Heart right ventricle (tissue), 16 donors: ENCODE measurements around the gene IYD. TPM values are rescaled to one million over a fixed set of nuclear protein-coding genes. Genes with fewer than 3 reads are reported as not detected.

Experiments used
- ATAC-seq, 8 donors: fragments of 200-7000 bp; cut with Tn5 transposase; one replicate each; pipeline ENCODE4 v1.9.1; 2020; ENCODE audit warnings: mild to moderate bottlenecking in 8 of 8, moderate library complexity in 8 of 8, moderate number of reproducible peaks in 1 of 8
- DNase-seq, 2 donors: peaks; one replicate each; pipeline ENCODE4 v3.0.0-alpha.2; 2020
- H3K27ac ChIP-seq, 10 donors: fragments of 200-600 bp; sonication (generic) in 2 of 10; one replicate each; pipeline versions ENCODE4 v1.5.0 to v1.8.0; 2020 to 2022; ENCODE audit warnings: mild to moderate bottlenecking in 3 of 10
- H3K27me3 ChIP-seq, 7 donors: fragments of 200-600 bp; one replicate each; pipeline ENCODE4 v1.8.0; 2021 to 2022; ENCODE audit warnings: mild to moderate bottlenecking in 2 of 7
- H3K36me3 ChIP-seq, 9 donors: fragments of 200-600 bp; sonication (generic) in 1 of 9; one replicate each; pipeline versions ENCODE4 v1.5.0 to v1.8.0; 2020 to 2022; ENCODE audit warnings: mild to moderate bottlenecking in 2 of 9
- H3K4me1 ChIP-seq, 9 donors: fragments of 200-600 bp; sonication (generic) in 1 of 9; one replicate each; pipeline versions ENCODE4 v1.5.0 to v1.8.0; 2020 to 2022; ENCODE audit warnings: mild to moderate bottlenecking in 4 of 9
- H3K4me3 ChIP-seq, 10 donors: fragments of 200-600 bp; sonication (generic) in 2 of 10; one replicate each; pipeline versions ENCODE4 v1.5.0 to v1.8.0; 2020 to 2022; ENCODE audit warnings: mild to moderate bottlenecking in 7 of 10, moderate library complexity in 2 of 10
- H3K9me3 ChIP-seq, 11 donors: fragments of 200-600 bp in 10 of 11; sonication (generic) in 2 of 11; one replicate each; pipeline versions ENCODE4 v1.5.0 to v1.8.0; 2013 to 2022; ENCODE audit warnings: mild to moderate bottlenecking in 2 of 11, control low read depth in 1 of 11, moderate library complexity in 1 of 11
- CTCF ChIP-seq, 9 donors: fragments of 200-600 bp; sonication (generic) in 2 of 9; IDR thresholded peaks; one replicate each; pipeline versions ENCODE4 v1.5.0 to v1.8.0; 2021 to 2022; ENCODE audit warnings: antibody characterized with exemption in 9 of 9, mild to moderate bottlenecking in 5 of 9, moderate library complexity in 1 of 9
- WGBS, 2 donors: extraction: QIAGEN DNeasy Blood & Tissue Kit; methylation state at CpG; one replicate each; pipeline ENCODE4 v1.1.7; 2013; ENCODE audit warnings: inconsistent platforms in 1 of 2; 5-methylcytosine and 5-hydroxymethylcytosine counted together
- intact Hi-C, 10 donors: fragments of 100-400 bp; cut with DNase I; formaldehyde crosslinking; loops; one replicate each; pipeline versions ENCODE4 v1.11.1 to v1.14.2; 2022
- polyA plus RNA-seq, 2 donors: library from polyadenylated mRNA; stranded (reverse); fragments of 200-250 nt; gene quantifications; one replicate each; pipeline ENCODE4 v1.2.3, GENCODE V29; 2013
- total RNA-seq, 10 donors: library from RNA; stranded (reverse); fragmentation: NEBNext Ultra II Directional in 3 of 10; extraction: Animal tissue kit (Norgen Biotek cat#: 25700) in 3 of 10; gene quantifications; one replicate each; pipeline versions ENCODE4 v1.2.1 to v1.2.4, GENCODE V29; 2021 to 2023
- donor health status: Arrhythmogenic right ventricular cardiomyopathy.
- donor health status: ischemic (EF 13 %, LVEDD 7.1; RV severe dilation, severe dysfunction).
- donor health status: healthy with polysubstance abuse.
- donor health status: DM: no; HTN: yes; CAD: no.
- donor health status: DM: no; HTN: no; CAD: no.
- donor health status: ischemic (EF 25% LVEDD 6.9; RV normal size, moderate dysfunction).
- donor health status: ischemic (EF 25% LVEDD 5.7; RV mildly dilated, moderate dysfunction).
- donor health status: healthy.
- donor health status: DM: yes; HTN: yes; CAD: no.
- donor health status: Ischemic cardiomyopathy.
- donor health status: ischemic (EF 35%, LVEDD 5.7; RV mildly dilated, moderate dysfunction).
- donor health status: nonischemic (EF 11% LVEDD 7.7; RV severe dilation, severe dysfunction).
- donor health status: DM: yes; HTN: yes; CAD: no.
- donor health status: PGD.
- donor health status: ischemic (EF 29% LVEDD 5.4; RV normal size, mild dysfunction).
- donor health status: nonischemic (EF 23%, LVEDD 6.1; RV moderate dilation, normal function).

Gene IYD
- total and polyA plus RNA-seq, 12 donors: not detected

DNA sequence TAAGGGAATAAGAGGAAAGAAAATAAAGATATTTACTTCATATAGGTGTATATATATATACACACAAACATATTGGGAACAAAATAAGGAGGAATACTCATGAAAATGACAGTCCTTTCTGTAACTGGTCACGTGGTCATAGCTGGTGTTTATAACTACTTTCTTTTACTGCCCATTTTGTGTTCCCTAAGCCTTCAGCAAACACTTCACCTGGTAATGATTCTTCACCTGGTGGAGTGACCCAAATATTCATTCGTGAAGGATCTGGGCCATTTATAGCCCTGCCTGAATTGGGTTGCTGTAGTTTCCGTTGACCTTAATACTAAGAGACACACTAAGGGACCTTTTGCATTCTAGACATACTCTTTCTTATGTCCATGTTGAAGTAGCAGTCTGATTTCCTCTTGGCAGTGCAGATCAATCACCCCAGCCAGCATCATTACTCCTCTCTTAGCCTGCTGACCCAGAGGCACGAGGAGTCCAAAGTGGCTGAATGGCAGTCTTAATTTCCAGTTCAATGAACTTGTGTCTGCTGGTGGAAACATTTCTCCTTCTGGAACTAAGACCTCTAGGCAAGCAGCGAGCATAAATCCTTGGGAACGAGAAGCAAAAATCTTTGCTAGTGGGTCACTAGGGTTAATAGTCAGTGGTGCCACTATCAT, 39.9 kb upstream of the IYD start:
- no peaks in the 10 kb centered on the region for H3K27me3 ChIP-seq
- 89 to 92% methylated on average over 6 of the region's 6 CpGs for WGBS, 2 donors
- no peak overlapping the region for H3K4me3 ChIP-seq
- ATAC-seq (no peak), DNase-seq (no peak)
- intact Hi-C loops: loop anchor here in 1 of 10 donors (10.0 kb wide), 1 partner anchor 184 kb away; the partner anchor contains the start of gene PPP1R14C
- H3K9me3 ChIP-seq: no peaks in the 10 kb centered on the region
- H3K36me3 ChIP-seq: no peaks in the 10 kb centered on the region
- H3K27ac ChIP-seq: no peak overlapping the region
- H3K4me1 ChIP-seq: peaks cover 0 to 24% (median 7%) of the 10 kb centered on the region in 9 donors
- no peak for TF ChIP-seq CTCF (IDR thresholded peaks at IDR 0.05)

- Histone ChIP-seq H3K36me3 (no peaks in the 10 kb centered on the region), H3K27ac (no peak overlapping the region), H3K4me1 (peaks cover 0 to 11% (median 0%) of the 10 kb centered on the region in 9 donors), H3K27me3 (no peaks in the 10 kb centered on the region), H3K9me3 (no peaks in the 10 kb centered on the region), H3K4me3 (no peak overlapping the region)
- no peak for DNase-seq
- ATAC-seq: no peak
- intact Hi-C loops: loop anchor here in 4 of 10 donors (5.0 to 10.0 kb wide), 4 partner anchors 63 to 397 kb away; partner anchors contain the start of gene PPP1R14C (in 1 of the 4)
- no peak for TF ChIP-seq CTCF (IDR thresholded peaks at IDR 0.05)
Observed at GRCh38 chr6:150331344-150331743, 37.5 kb upstream of the IYD start.

GRCh38 chr6:150332939-150333584, 35.8 kb upstream of the IYD start:
- H3K36me3 ChIP-seq: no peaks in the 10 kb centered on the region
- H3K27me3 ChIP-seq: peaks cover 0 to 4% (median 0%) of the 10 kb centered on the region in 7 donors
- no peak for TF ChIP-seq CTCF (IDR thresholded peaks at IDR 0.05)
- no peak overlapping the region for H3K4me3 ChIP-seq
- ATAC-seq (no peak), DNase-seq (no peak)
- H3K9me3 ChIP-seq: no peaks in the 10 kb centered on the region
- no peak overlapping the region for H3K27ac ChIP-seq
- intact Hi-C loops: loop anchor here in 4 of 10 donors (5.0 to 10.0 kb wide), 4 partner anchors 62 to 398 kb away; partner anchors contain the start of gene PPP1R14C (in 1 of the 4)
- 87 to 92% methylated on average over 21 of the region's 21 CpGs for WGBS, 2 donors
- no peaks in the 10 kb centered on the region for H3K4me1 ChIP-seq

- WGBS, 2 donors: 93 to 94% methylated on average over 2 of the region's 2 CpGs
- DNase-seq (no peak), ATAC-seq (no peak)
- Histone ChIP-seq H3K4me1 (no peaks in the 10 kb centered on the region), H3K4me3 (no peak overlapping the region), H3K9me3 (no peaks in the 10 kb centered on the region), H3K27me3 (peaks cover 0 to 4% (median 0%) of the 10 kb centered on the region in 7 donors), H3K27ac (no peak overlapping the region), H3K36me3 (no peaks in the 10 kb centered on the region)
- no peak for TF ChIP-seq CTCF (IDR thresholded peaks at IDR 0.05)
- intact Hi-C loops: loop anchor here in 4 of 10 donors (5.0 to 10.0 kb wide), 4 partner anchors 61 to 399 kb away; partner anchors contain the start of gene PPP1R14C (in 1 of the 4)
Observed at GRCh38 chr6:150333585-150333941, 35.2 kb upstream of the IYD start.
